ENCODE measurements around the gene FILIP1. TPM values are rescaled to one million over a fixed set of nuclear protein-coding genes. Genes with fewer than 3 reads are reported as not detected.

The FILIP1 gene
- total and polyA plus RNA-seq, 4 experiments from 2014 or later, result not detected

DNA sequence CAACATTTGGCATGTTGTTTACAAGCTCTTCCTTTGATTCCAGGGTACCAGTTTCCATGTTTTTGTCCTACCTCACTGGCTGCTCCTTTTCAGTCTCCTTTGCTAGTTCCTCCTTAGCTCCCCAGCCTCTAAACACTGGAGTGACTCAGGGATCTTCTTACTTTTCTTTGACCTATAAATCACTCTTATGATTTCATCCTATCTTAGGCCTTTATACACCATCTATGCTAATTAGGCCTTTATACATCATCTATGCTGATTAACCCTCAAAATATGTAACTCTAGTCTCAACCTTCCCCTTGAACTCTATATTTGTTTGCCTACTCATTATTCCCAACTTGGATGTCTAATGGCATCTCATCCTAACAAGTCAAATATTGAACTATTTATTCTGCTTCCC, 218.5 kb downstream of the FILIP1 start:
- Histone ChIP-seq H3K4me3 (ENCODE audit: low read length in 2 of 2) (no peak overlapping the region), H3K36me3 (ENCODE audit: insufficient read depth, low read length) (peaks cover 6% of the 10 kb centered on the region), H3K9me3 (ENCODE audit: control insufficient read depth in 1 of 2, low read length in 2 of 2) (no peaks in the 10 kb centered on the region), H3K4me1 (ENCODE audit: insufficient read depth, low read length) (peaks cover 59% of the 10 kb centered on the region), H3K27ac (ENCODE audit: low read depth, low read length) (no peak overlapping the region), H3K27me3 (ENCODE audit: insufficient read depth, low read length) (no peaks in the 10 kb centered on the region)
- ChIA-PET POLR2A (ENCODE audit: partially characterized antibody) (interaction anchor here (1.1 kb wide), 1 partner anchor 326 kb away, joined by 4 read pairs; the partner anchor contains the start of gene SENP6), CTCF (ENCODE audit: partially characterized antibody) (interaction anchor here (1.1 to 1.6 kb wide), 4 partner anchors 22 to 271 kb away, joined by 3 to 4 read pairs (median 4); no protein-coding TSS in a partner anchor)
- Mint-ChIP-seq H3K27me3 (no peaks in the 10 kb centered on the region), H3K36me3 (peaks cover 35 to 36% of the 10 kb centered on the region in 2 donors), H3K4me1 (peaks cover 63 to 84% (median 73%) of the 10 kb centered on the region in 4 donors), H3K4me3 (peak overlapping the region in 3 of 8 donors; percentile 1 to 40 (median 2)), H3K9me3 (peaks cover 0 to 3% (median 0%) of the 10 kb centered on the region in 8 donors), H3K27ac (peak overlapping the region in 6 of 7 donors; percentile 14 to 75 (median 58))
- no peak for DNase-seq
- intact Hi-C loops (cut with micrococcal nuclease), result no loop called here

DNA sequence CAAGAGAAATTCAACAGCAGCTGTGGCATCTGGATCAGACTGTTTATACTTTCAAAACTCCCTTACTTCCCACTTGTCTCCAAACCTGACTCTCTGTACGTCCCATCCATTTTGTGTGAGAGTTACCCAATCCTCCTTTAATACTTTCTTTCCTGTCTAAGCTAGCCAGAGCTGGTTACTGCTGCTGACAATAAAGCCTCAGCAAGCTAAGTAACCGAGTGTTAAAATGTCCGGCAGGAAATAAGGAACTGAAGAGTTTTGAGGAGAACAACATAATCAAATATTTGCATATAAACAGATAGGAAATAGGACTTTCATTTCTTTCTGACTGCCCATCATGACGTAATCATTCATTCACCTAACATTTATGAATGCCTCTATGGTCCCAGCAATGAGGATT, 220.6 kb downstream of the FILIP1 start:
- ChIA-PET CTCF (ENCODE audit: partially characterized antibody) (interaction anchor here (1.4 kb wide), 1 partner anchor 11 kb away, joined by 3 read pairs; no protein-coding TSS in a partner anchor), POLR2A (ENCODE audit: partially characterized antibody) (interaction anchor here (1.2 kb wide), 1 partner anchor 29 kb away, joined by 3 read pairs; the partner anchor contains the start of gene COX7A2)
- Histone ChIP-seq H3K4me3 (ENCODE audit: low read length in 2 of 2) (no peak overlapping the region), H3K27ac (ENCODE audit: low read depth, low read length) (no peak overlapping the region), H3K27me3 (ENCODE audit: insufficient read depth, low read length) (no peaks in the 10 kb centered on the region), H3K36me3 (ENCODE audit: insufficient read depth, low read length) (peaks cover 6% of the 10 kb centered on the region), H3K9me3 (ENCODE audit: control insufficient read depth in 1 of 2, low read length in 2 of 2) (no peaks in the 10 kb centered on the region), H3K4me1 (ENCODE audit: insufficient read depth, low read length) (peaks cover 41% of the 10 kb centered on the region)
- peaks cover 36 to 37% of the 10 kb centered on the region in 2 donors for H3K36me3 Mint-ChIP-seq
- no peak for DNase-seq
- peak overlapping the region in 1 of 7 donors; percentile 22 for H3K27ac Mint-ChIP-seq
- H3K4me1 Mint-ChIP-seq, result peaks cover 57 to 80% (median 68%) of the 10 kb centered on the region in 4 donors
- intact Hi-C loops (cut with micrococcal nuclease), result no loop called here
- peak overlapping the region in 1 of 8 donors; percentile 14 for H3K4me3 Mint-ChIP-seq
- peaks cover 0 to 2% (median 0%) of the 10 kb centered on the region in 8 donors for H3K9me3 Mint-ChIP-seq
- H3K27me3 Mint-ChIP-seq, result no peaks in the 10 kb centered on the region

DNA sequence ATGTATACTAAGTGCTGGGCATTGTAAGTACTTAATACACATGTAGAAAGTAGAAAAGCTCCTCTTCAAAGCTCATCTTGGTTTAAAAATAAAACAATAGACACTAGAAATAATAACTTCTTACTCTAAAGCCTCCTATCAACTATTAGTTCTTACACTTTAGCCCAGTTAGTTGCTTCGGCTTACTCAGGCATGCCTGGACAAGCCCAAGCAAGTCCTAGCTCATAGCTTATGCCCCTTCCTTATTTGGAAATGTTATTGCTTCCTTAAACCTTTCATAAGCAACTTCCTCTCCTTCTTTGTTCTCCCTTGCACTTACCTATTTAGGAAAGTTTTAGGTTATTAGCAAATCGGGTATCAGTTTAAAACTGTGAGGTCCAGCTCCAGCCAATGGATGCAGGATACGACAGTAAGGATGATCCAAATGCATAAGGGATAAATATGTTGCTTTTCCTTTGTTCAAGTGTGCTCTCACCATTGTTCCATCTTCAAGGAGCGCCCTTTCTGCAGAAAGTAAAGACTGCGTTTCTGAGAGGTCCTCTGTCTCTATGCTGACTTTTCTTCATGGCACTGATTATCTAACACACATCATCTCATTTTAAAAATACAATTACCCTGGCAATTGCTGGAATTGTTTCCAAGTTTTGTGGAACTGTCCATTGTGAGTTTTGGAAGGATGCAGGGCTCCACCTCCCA, 221.3 kb downstream of the FILIP1 start:
- Histone ChIP-seq H3K4me1 (ENCODE audit: insufficient read depth, low read length) (peaks cover 46% of the 10 kb centered on the region), H3K27ac (ENCODE audit: low read depth, low read length) (no peak overlapping the region), H3K9me3 (ENCODE audit: control insufficient read depth in 1 of 2, low read length in 2 of 2) (no peaks in the 10 kb centered on the region), H3K27me3 (ENCODE audit: insufficient read depth, low read length) (no peaks in the 10 kb centered on the region), H3K36me3 (ENCODE audit: insufficient read depth, low read length) (peaks cover 6% of the 10 kb centered on the region), H3K4me3 (ENCODE audit: low read length in 2 of 2) (no peak overlapping the region)
- H3K4me3 Mint-ChIP-seq, result peak overlapping the region in 2 of 8 donors; percentile 14 to 25
- CTCF ChIA-PET (ENCODE audit: partially characterized antibody), result interaction anchor here (1.5 to 2.8 kb wide), 3 partner anchors 10 to 255 kb away, joined by 3 to 8 read pairs (median 4); no protein-coding TSS in a partner anchor
- H3K9me3 Mint-ChIP-seq, result peaks cover 0 to 2% (median 0%) of the 10 kb centered on the region in 8 donors
- POLR2A ChIA-PET (ENCODE audit: partially characterized antibody), result interaction anchor here (1.4 kb wide), 1 partner anchor 12 kb away, joined by 6 read pairs; the partner anchor contains the start of gene TMEM30A
- H3K36me3 Mint-ChIP-seq, result peaks cover 36 to 37% of the 10 kb centered on the region in 2 donors
- H3K27me3 Mint-ChIP-seq, result no peaks in the 10 kb centered on the region
- intact Hi-C loops (cut with micrococcal nuclease), result no loop called here
- DNase-seq, result no peak
- H3K4me1 Mint-ChIP-seq, result peaks cover 60 to 85% (median 72%) of the 10 kb centered on the region in 4 donors
- H3K27ac Mint-ChIP-seq, result peak overlapping the region in 4 of 7 donors; percentile 11 to 74 (median 46)

DNA sequence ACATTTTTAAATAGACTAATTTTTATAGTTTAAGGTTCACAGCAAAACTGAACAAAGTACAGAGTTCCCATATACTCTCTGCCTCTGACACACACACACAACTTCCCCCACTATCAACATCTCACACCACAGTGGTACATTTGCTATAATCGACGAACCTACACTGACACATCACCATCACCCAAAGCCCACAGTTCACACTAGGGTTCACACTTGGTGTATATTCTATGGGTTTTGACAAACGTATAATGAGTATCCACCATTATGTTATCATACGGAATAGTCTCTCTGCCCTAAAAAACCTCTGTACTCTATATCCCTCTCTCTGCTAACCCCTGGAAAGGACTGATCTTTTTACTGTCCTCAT, 224.6 kb downstream of the FILIP1 start:
- CTCF ChIA-PET (ENCODE audit: partially characterized antibody), result interaction anchor here (1.2 to 3.1 kb wide), 4 partner anchors 9 to 16 kb away, joined by 6 to 20 read pairs (median 7); no protein-coding TSS in a partner anchor
- Mint-ChIP-seq H3K4me1 (peaks cover 39 to 61% (median 49%) of the 10 kb centered on the region in 4 donors), H3K9me3 (peaks cover 0 to 2% (median 0%) of the 10 kb centered on the region in 8 donors), H3K27ac (peak overlapping the region in 5 of 7 donors; percentile 8 to 58 (median 47)), H3K36me3 (peaks cover 14 to 29% of the 10 kb centered on the region in 2 donors), H3K27me3 (no peaks in the 10 kb centered on the region), H3K4me3 (no peak overlapping the region)
- intact Hi-C loops (cut with micrococcal nuclease), result no loop called here
- POLR2A ChIA-PET (ENCODE audit: partially characterized antibody), result no interaction called here
- no peak for DNase-seq
- peaks cover 26% of the 10 kb centered on the region for H3K4me1 ChIP-seq (ENCODE audit: insufficient read depth, low read length)
- H3K36me3 ChIP-seq (ENCODE audit: insufficient read depth, low read length), result peaks cover 8% of the 10 kb centered on the region
- H3K4me3 ChIP-seq (ENCODE audit: low read length in 2 of 2), result no peak overlapping the region
- no peak overlapping the region for H3K27ac ChIP-seq (ENCODE audit: low read depth, low read length)
- H3K27me3 ChIP-seq (ENCODE audit: insufficient read depth, low read length), result no peaks in the 10 kb centered on the region
- H3K9me3 ChIP-seq (ENCODE audit: control insufficient read depth in 1 of 2, low read length in 2 of 2), result no peaks in the 10 kb centered on the region

DNA sequence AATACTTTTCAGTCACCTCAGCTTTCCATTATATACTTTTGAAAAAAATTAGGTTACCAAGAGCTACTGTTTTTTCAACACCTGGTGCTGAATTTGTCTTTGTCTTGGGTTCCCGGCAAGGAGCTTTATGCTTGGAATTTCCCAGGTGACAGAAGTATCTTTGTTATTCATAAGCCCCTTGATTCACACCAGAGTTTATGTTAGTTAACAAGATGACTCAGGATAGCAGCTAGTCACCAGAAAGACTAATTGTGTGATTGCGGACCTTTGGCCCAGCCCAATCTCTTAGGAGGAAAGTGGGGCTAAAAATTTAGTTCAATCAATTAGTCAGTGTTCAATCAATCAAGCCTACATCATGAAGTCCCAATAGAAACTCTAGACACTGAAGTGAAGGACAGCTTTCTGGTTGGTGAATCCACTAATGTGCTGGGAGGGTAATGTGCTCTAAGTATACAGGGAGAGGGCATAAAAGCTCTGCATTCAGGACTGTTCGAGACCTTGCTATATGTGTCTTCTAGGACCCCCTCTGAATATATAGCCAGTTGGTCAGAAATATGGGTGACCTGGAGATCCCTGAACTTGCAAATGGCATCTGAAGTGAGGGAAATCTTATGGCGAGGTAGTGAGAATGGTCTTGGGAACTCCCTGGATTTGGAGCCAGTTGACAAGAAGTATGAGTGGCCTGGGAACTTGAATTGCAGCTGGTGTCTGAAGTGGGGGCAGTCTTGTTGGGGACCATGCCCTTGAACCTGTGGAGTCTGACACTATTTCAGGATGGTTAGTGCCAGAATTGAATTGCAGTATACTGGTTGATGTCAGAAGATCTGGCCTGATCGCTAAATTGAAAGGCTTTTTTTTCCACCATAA, 225.2 kb downstream of the FILIP1 start:
- Histone ChIP-seq H3K27me3 (ENCODE audit: insufficient read depth, low read length) (no peaks in the 10 kb centered on the region), H3K9me3 (ENCODE audit: control insufficient read depth in 1 of 2, low read length in 2 of 2) (no peaks in the 10 kb centered on the region), H3K4me3 (ENCODE audit: low read length in 2 of 2) (no peak overlapping the region), H3K36me3 (ENCODE audit: insufficient read depth, low read length) (peaks cover 15% of the 10 kb centered on the region), H3K4me1 (ENCODE audit: insufficient read depth, low read length) (peaks cover 26% of the 10 kb centered on the region), H3K27ac (ENCODE audit: low read depth, low read length) (no peak overlapping the region)
- Mint-ChIP-seq H3K4me1 (peaks cover 36 to 57% (median 45%) of the 10 kb centered on the region in 4 donors), H3K36me3 (peaks cover 15 to 34% of the 10 kb centered on the region in 2 donors), H3K9me3 (peaks cover 0 to 2% (median 0%) of the 10 kb centered on the region in 8 donors), H3K4me3 (no peak overlapping the region), H3K27ac (peak overlapping the region in 6 of 7 donors; percentile 8 to 77 (median 50)), H3K27me3 (no peaks in the 10 kb centered on the region)
- ChIA-PET POLR2A (ENCODE audit: partially characterized antibody) (interaction anchor here (1.1 to 1.7 kb wide), 2 partner anchors 17 to 334 kb away, joined by 3 read pairs; no protein-coding TSS in a partner anchor), CTCF (ENCODE audit: partially characterized antibody) (interaction anchor here (0.7 to 3.1 kb wide), 20 partner anchors 10 to 390 kb away, joined by 3 to 22 read pairs (median 5); partner anchors contain the start of gene COX7A2)
- DNase-seq, result no peak
- intact Hi-C loops (cut with micrococcal nuclease), result no loop called here

DNA sequence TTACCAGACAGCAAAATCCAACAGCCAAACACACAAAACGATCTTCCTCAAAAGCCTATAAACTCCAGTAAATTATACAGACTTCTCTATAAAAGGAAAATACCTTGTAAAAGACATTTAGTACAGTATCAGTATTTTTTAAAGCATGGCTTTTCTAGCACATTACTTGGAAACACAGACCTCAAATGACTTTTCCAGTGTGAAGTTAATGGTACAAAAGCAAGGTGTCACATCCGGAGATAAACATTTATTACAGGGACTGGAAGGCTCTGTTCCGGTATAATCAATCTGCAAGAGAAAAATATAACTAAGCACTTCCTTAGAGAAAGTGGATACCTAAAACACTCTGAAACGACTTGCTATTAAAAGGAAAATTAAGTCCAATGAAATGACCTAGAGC, 226.1 kb downstream of the FILIP1 start:
- Histone ChIP-seq H3K4me3 (ENCODE audit: low read length in 2 of 2) (no peak overlapping the region), H3K27me3 (ENCODE audit: insufficient read depth, low read length) (no peaks in the 10 kb centered on the region), H3K9me3 (ENCODE audit: control insufficient read depth in 1 of 2, low read length in 2 of 2) (no peaks in the 10 kb centered on the region), H3K36me3 (ENCODE audit: insufficient read depth, low read length) (peaks cover 19% of the 10 kb centered on the region), H3K27ac (ENCODE audit: low read depth, low read length) (no peak overlapping the region), H3K4me1 (ENCODE audit: insufficient read depth, low read length) (peaks cover 21% of the 10 kb centered on the region)
- peaks cover 33 to 54% (median 44%) of the 10 kb centered on the region in 4 donors for H3K4me1 Mint-ChIP-seq
- no peaks in the 10 kb centered on the region for H3K27me3 Mint-ChIP-seq
- ChIA-PET CTCF (ENCODE audit: partially characterized antibody) (interaction anchor here (0.7 to 3.1 kb wide), 31 partner anchors 8 to 390 kb away, joined by 3 to 22 read pairs (median 5); partner anchors contain the start of genes COX7A2 and TMEM30A), POLR2A (ENCODE audit: partially characterized antibody) (interaction anchor here (1.1 to 1.7 kb wide), 2 partner anchors 18 to 335 kb away, joined by 3 read pairs; no protein-coding TSS in a partner anchor)
- H3K27ac Mint-ChIP-seq, result peak overlapping the region in 1 of 7 donors; percentile 43
- H3K4me3 Mint-ChIP-seq, result peak overlapping the region in 1 of 8 donors; percentile 8
- H3K36me3 Mint-ChIP-seq, result peaks cover 16 to 36% of the 10 kb centered on the region in 2 donors
- intact Hi-C loops (cut with micrococcal nuclease), result loop anchor here (2.0 kb wide), 1 partner anchor 17 kb away; the partner anchor contains the start of gene TMEM30A
- no peak for DNase-seq
- no peaks in the 10 kb centered on the region for H3K9me3 Mint-ChIP-seq
